H1 (cell line): ENCODE data around the gene TSHZ2.

Source experiments
- BRCA1 ChIP-seq: IDR thresholded peaks from 2 replicates; pipeline ENCODE4 v1.6.1; 2012; ENCODE audit warnings: low read depth, low read length, improper control_type of control experiment
- CTCF ChIP-seq, 3 experiments: IDR thresholded peaks; 1 replicate in 2 of 3; 2 replicates in 1 of 3; pipeline versions ENCODE4 v1.5.1 to v1.6.1; 2011; ENCODE audit warnings: low read length in 3 of 3, mild to moderate bottlenecking in 3 of 3, inconsistent platforms in 2 of 3, low read depth in 1 of 3, moderate library complexity in 1 of 3; ENCODE audit not compliant: insufficient read depth in 1 of 3; ENCODE audit errors: control extremely low read depth in 1 of 3
- GABPA ChIP-seq: IDR thresholded peaks from 2 replicates; pipeline ENCODE4 v1.6.1; 2011; ENCODE audit warnings: mild to moderate bottlenecking, low read length, moderate library complexity, borderline replicate concordance; ENCODE audit not compliant: insufficient read depth
- HDAC6 ChIP-seq: IDR thresholded peaks from one replicate; pipeline ENCODE4 v1.7.1; 2012; ENCODE audit warnings: low read depth, mild to moderate bottlenecking, inconsistent platforms, low read length, moderate library complexity
- JUND ChIP-seq: IDR thresholded peaks from 2 replicates; pipeline ENCODE4 v1.6.1; 2011; ENCODE audit warnings: mild to moderate bottlenecking, improper control_type of control experiment, low read length
- NRF1 ChIP-seq: IDR thresholded peaks from 2 replicates; pipeline ENCODE4 v1.6.1; 2011; ENCODE audit warnings: mild to moderate bottlenecking, low read depth, low read length, improper control_type of control experiment
- POLR2AphosphoS5 ChIP-seq: IDR thresholded peaks from 2 replicates; pipeline ENCODE4 v1.6.1; 2011; ENCODE audit warnings: low read depth, low read length
- RFX5 ChIP-seq: IDR thresholded peaks from 2 replicates; pipeline ENCODE4 v1.6.1; 2011; ENCODE audit warnings: low read depth, low read length, improper control_type of control experiment, borderline replicate concordance
- TAF1 ChIP-seq: IDR thresholded peaks from 2 replicates; pipeline ENCODE4 v1.6.1; 2011; ENCODE audit warnings: mild to moderate bottlenecking, low read depth, low read length
- TBP ChIP-seq: IDR thresholded peaks from 2 replicates; pipeline ENCODE4 v1.6.1; 2011; ENCODE audit warnings: low read depth, low read length, improper control_type of control experiment
- TCF12 ChIP-seq: IDR thresholded peaks from 2 replicates; pipeline ENCODE4 v1.6.1; 2011; ENCODE audit warnings: low read depth, mild to moderate bottlenecking, low read length

- no peak for TF ChIP-seq POLR2AphosphoS5
- no peak for TF ChIP-seq CTCF (IDR thresholded peaks at IDR 0.05; ENCODE audit: control extremely low read depth in 1 of 3, insufficient read depth in 1 of 3, low read depth in 1 of 3, low read length in 3 of 3)
- no peak for TF ChIP-seq GABPA
- TF ChIP-seq HDAC6: no peak
- TF ChIP-seq BRCA1: no peak
- no peak for TF ChIP-seq TCF12
- TF ChIP-seq JUND: no peak
- no peak for TF ChIP-seq TBP
- no peak for TF ChIP-seq RFX5
- no peak for TF ChIP-seq TAF1
- no peak for TF ChIP-seq NRF1
Measured at GRCh38 chr20:53302695-53303412, 330.7 kb downstream of the TSHZ2 start.
